Neural cell (in vitro differentiated cells): ENCODE results near the gene C11orf91. TPM values are rescaled to one million over a fixed set of nuclear protein-coding genes. Genes with fewer than 3 reads are reported as not detected.

Experiments
- H2AFZ ChIP-seq: fragments of 200-600, 300-800 bp; sonication (generic), shearing (Covaris generic); 2 replicates; pipeline ENCODE4 v1.6.0; 2014; ENCODE audit warnings: low read depth, mild to moderate bottlenecking, antibody characterized with exemption, low read length, moderate library complexity
- H3F3A ChIP-seq: fragments of 200-600 bp; shearing (Covaris generic); 2 replicates; pipeline ENCODE4 v1.6.1; 2016; ENCODE audit warnings: mild to moderate bottlenecking, moderate library complexity, mixed read lengths, antibody characterized with exemption, low read length; ENCODE audit not compliant: insufficient read depth, poor library complexity, severe bottlenecking
- H3K27ac ChIP-seq: fragments of 200-600, 300-800 bp; sonication (generic), shearing (Covaris generic); 2 replicates; pipeline ENCODE4 v1.5.1; 2014; ENCODE audit warnings: mild to moderate bottlenecking, low read length, moderate library complexity
- H3K27me3 ChIP-seq: fragments of 300-800, 200-600 bp; sonication (generic), shearing (Covaris generic); 2 replicates; pipeline ENCODE4 v1.6.0; 2014; ENCODE audit warnings: mild to moderate bottlenecking, low read depth, low read length, moderate library complexity; ENCODE audit not compliant: insufficient read depth
- H3K36me3 ChIP-seq: fragments of 300-800, 200-600 bp; sonication (generic), shearing (Covaris generic); 2 replicates; pipeline ENCODE4 v1.5.1; 2014; ENCODE audit warnings: mild to moderate bottlenecking, antibody characterized with exemption, low read length, moderate library complexity; ENCODE audit not compliant: insufficient read depth
- H3K4me2 ChIP-seq: fragments of 300-800, 200-600 bp; sonication (generic), shearing (Covaris generic); 2 replicates; pipeline ENCODE4 v1.6.0; 2014; ENCODE audit warnings: mild to moderate bottlenecking, low read length
- H3K4me3 ChIP-seq: fragments of 300-800, 200-600 bp; sonication (generic), shearing (Covaris generic); 2 replicates; pipeline ENCODE4 v1.5.1; 2014; ENCODE audit warnings: mild to moderate bottlenecking, low read length, moderate library complexity
- H3K79me2 ChIP-seq: fragments of 200-600 bp; shearing (Covaris generic); replicated peaks from 2 replicates; pipeline ENCODE4 v1.6.0; 2014; ENCODE audit warnings: mild to moderate bottlenecking, low read length, moderate library complexity; ENCODE audit not compliant: insufficient read depth
- H3K9ac ChIP-seq: fragments of 300-800, 200-600 bp; sonication (generic), shearing (Covaris generic); 2 replicates; pipeline ENCODE4 v1.6.1; 2016; ENCODE audit warnings: mild to moderate bottlenecking, low read length, mixed read lengths
- H3K9me2 ChIP-seq: fragments of 200-600 bp; shearing (Covaris generic); 2 replicates; pipeline ENCODE4 v1.6.1; 2016; ENCODE audit warnings: mild to moderate bottlenecking, low read length, mixed read lengths; ENCODE audit not compliant: insufficient read depth
- H3K9me3 ChIP-seq: fragments of 200-600, 300-800 bp; sonication (generic), shearing (Covaris generic); 2 replicates; pipeline ENCODE4 v1.6.1; 2016; ENCODE audit warnings: mild to moderate bottlenecking, mixed run types, low read length, moderate library complexity, mixed read lengths
- H4K20me1 ChIP-seq: fragments of 200-600 bp; shearing (Covaris generic); 2 replicates; pipeline ENCODE4 v1.6.1; 2016; ENCODE audit warnings: mild to moderate bottlenecking, mixed run types; ENCODE audit not compliant: insufficient read depth
- EP300 ChIP-seq: fragments of 450-650 bp; conservative IDR thresholded peaks from 2 replicates; pipeline ENCODE4 v1.6.1; 2014; ENCODE audit warnings: antibody characterized with exemption, mild to moderate bottlenecking, moderate library complexity; ENCODE audit not compliant: poor library complexity, severe bottlenecking
- EZH2 ChIP-seq: fragments of 200-600, 300-800 bp; shearing (Covaris generic), sonication (generic); IDR thresholded peaks from 2 replicates; pipeline ENCODE4 v1.6.1; 2014; ENCODE audit warnings: antibody characterized with exemption, low read length, borderline replicate concordance, mild to moderate bottlenecking; ENCODE audit not compliant: insufficient read depth, poor library complexity, severe bottlenecking
- MXI1 ChIP-seq: fragments of 450-650 bp; conservative IDR thresholded peaks from 2 replicates; pipeline ENCODE4 v1.6.1; 2014; ENCODE audit warnings: antibody characterized with exemption, mild to moderate bottlenecking; ENCODE audit not compliant: poor library complexity, severe bottlenecking
- POLR2AphosphoS5 ChIP-seq: IDR thresholded peaks from 2 replicates; pipeline ENCODE4 v1.6.1; 2012
- RAD21 ChIP-seq: fragments of 450-650 bp; conservative IDR thresholded peaks from 2 replicates; pipeline ENCODE4 v1.6.1; 2014; ENCODE audit warnings: antibody characterized with exemption, mild to moderate bottlenecking, moderate library complexity
- SMC3 ChIP-seq: fragments of 450-650 bp; conservative IDR thresholded peaks from 2 replicates; pipeline ENCODE4 v1.6.1; 2014; ENCODE audit warnings: antibody characterized with exemption, mild to moderate bottlenecking, moderate library complexity; ENCODE audit not compliant: poor library complexity
- TAF1 ChIP-seq: IDR thresholded peaks from 2 replicates; pipeline ENCODE4 v1.6.1; 2012; ENCODE audit warnings: low read depth
- polyA minus RNA-seq: library from RNA; depleted of rRNA, polyadenylated mRNA; stranded (reverse); fragments of >200 nt; gene quantifications from 2 replicates; pipeline ENCODE4 v1.2.3, GENCODE V29; 2014
- polyA plus RNA-seq: library from polyadenylated mRNA; depleted of rRNA; stranded (reverse); fragments of >200 nt; gene quantifications from 2 replicates; pipeline ENCODE4 v1.2.3, GENCODE V29; 2014
- TF ChIP-seq, protein P1 (sequence below): fragments of 450-650 bp; IDR thresholded peaks from 2 replicates; pipeline ENCODE4 v1.5.1; 2014; ENCODE audit warnings: antibody characterized with exemption, mild to moderate bottlenecking, moderate library complexity; ENCODE audit not compliant: poor library complexity, severe bottlenecking
- TF ChIP-seq, protein P2 (sequence below): IDR thresholded peaks from 2 replicates; pipeline ENCODE4 v1.6.1; 2012; ENCODE audit warnings: borderline replicate concordance

The C11orf91 gene, protein sequence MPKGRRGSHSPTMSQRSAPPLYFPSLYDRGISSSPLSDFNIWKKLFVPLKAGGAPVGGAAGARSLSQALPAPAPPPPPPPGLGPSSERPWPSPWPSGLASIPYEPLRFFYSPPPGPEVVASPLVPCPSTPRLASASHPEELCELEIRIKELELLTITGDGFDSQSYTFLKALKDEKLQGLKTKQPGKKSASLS
- polyA plus RNA-seq (not detected in 2 replicates), polyA minus RNA-seq (not detected in 2 replicates)

DNA sequence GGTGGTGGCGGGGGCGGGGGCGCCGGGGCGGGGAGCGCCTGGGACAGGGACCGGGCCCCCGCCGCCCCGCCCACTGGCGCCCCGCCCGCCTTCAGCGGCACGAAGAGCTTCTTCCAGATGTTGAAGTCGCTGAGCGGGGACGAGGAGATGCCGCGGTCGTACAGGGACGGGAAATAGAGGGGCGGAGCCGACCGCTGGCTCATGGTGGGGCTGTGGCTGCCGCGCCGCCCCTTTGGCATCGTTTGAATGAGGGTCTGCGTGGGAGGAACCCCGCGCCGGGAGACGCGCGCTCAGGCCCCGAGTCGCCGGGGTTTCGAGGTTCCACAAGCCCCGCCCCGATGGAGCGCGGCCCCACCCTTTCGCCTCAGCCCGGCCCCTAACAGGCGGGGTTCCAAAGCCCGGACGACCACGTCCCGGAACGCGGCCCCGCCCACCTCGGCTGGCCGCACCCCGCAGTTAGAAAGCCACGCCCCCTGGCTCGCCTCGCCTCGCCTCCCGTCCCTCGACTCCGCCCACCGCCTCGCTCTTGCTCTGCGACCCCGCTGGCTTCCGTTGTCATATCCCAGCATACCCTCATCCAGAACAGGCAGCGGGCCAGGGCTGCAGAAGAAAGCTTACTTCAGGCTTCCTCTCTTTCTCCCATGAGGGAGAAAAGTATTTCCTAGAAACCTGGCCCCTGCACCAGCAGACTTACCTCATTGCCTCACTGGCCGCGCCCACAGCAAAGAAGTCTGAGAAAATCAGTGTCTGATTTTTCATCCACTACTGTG lies at the start of gene C11orf91:
Gene C11orf91 (minus strand): TSS at position 325 of the 770 bp plus-strand sequence. CDS start 86 bp downstream, at position 239.
- Histone ChIP-seq H3K79me2 (no peaks in the 10 kb centered on the region), H3K4me3 (peak within 1 kb of the TSS; percentile 70), H3K4me2 (peak within 1 kb of the TSS; percentile 68), H3K27ac (peak within 1 kb of the TSS; percentile 89), H4K20me1 (no peaks in the 10 kb centered on the region), H3F3A (no peaks in the 10 kb centered on the region), H3K9me3 (no peaks in the 10 kb centered on the region), H3K9me2 (no peaks in the 10 kb centered on the region), H2AFZ (peak within 1 kb of the TSS; percentile 98), H3K27me3 (no peaks in the 10 kb centered on the region), H3K36me3 (no peaks in the 10 kb centered on the region), H3K9ac (peak within 1 kb of the TSS; percentile 77)
- TF ChIP-seq RAD21, result peak; percentile 37
- peak; percentile 36 for TF ChIP-seq EP300
- peak; percentile 96 for TF ChIP-seq POLR2AphosphoS5
- peak; percentile 41 for TF ChIP-seq SMC3
- TF ChIP-seq EZH2, result no peak
- TF ChIP-seq, protein P1, sequence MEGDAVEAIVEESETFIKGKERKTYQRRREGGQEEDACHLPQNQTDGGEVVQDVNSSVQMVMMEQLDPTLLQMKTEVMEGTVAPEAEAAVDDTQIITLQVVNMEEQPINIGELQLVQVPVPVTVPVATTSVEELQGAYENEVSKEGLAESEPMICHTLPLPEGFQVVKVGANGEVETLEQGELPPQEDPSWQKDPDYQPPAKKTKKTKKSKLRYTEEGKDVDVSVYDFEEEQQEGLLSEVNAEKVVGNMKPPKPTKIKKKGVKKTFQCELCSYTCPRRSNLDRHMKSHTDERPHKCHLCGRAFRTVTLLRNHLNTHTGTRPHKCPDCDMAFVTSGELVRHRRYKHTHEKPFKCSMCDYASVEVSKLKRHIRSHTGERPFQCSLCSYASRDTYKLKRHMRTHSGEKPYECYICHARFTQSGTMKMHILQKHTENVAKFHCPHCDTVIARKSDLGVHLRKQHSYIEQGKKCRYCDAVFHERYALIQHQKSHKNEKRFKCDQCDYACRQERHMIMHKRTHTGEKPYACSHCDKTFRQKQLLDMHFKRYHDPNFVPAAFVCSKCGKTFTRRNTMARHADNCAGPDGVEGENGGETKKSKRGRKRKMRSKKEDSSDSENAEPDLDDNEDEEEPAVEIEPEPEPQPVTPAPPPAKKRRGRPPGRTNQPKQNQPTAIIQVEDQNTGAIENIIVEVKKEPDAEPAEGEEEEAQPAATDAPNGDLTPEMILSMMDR, result no peak
- TF ChIP-seq, protein P2, sequence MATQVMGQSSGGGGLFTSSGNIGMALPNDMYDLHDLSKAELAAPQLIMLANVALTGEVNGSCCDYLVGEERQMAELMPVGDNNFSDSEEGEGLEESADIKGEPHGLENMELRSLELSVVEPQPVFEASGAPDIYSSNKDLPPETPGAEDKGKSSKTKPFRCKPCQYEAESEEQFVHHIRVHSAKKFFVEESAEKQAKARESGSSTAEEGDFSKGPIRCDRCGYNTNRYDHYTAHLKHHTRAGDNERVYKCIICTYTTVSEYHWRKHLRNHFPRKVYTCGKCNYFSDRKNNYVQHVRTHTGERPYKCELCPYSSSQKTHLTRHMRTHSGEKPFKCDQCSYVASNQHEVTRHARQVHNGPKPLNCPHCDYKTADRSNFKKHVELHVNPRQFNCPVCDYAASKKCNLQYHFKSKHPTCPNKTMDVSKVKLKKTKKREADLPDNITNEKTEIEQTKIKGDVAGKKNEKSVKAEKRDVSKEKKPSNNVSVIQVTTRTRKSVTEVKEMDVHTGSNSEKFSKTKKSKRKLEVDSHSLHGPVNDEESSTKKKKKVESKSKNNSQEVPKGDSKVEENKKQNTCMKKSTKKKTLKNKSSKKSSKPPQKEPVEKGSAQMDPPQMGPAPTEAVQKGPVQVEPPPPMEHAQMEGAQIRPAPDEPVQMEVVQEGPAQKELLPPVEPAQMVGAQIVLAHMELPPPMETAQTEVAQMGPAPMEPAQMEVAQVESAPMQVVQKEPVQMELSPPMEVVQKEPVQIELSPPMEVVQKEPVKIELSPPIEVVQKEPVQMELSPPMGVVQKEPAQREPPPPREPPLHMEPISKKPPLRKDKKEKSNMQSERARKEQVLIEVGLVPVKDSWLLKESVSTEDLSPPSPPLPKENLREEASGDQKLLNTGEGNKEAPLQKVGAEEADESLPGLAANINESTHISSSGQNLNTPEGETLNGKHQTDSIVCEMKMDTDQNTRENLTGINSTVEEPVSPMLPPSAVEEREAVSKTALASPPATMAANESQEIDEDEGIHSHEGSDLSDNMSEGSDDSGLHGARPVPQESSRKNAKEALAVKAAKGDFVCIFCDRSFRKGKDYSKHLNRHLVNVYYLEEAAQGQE, result peak; percentile 95
- TF ChIP-seq TAF1, result peak; percentile 88
- TF ChIP-seq MXI1, result peak; percentile 58

DNA sequence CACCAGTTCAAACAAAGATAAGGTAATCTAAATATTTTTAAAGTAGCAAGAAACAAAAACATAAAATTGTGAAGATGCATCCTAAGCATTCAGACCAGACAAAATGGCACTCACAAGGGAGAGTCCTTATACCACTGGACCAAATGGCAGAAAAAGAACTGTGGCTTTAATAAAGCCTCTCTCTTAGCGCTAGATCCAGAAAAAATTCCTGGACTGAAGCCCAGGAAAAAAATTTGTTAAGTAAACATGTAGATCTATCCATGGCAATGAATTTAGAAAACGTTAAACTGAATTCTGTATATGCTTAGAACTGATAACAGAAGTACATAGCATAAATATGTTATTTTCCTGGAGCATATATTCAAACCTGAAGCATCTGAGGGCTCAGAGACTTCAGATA lies 47.4 kb upstream of the C11orf91 start:
- Histone ChIP-seq H3F3A (no peaks in the 10 kb centered on the region), H3K79me2 (no peaks in the 10 kb centered on the region)

More for the DNA sequence above, 47.4 kb upstream of the C11orf91 start:
- no peaks in the 10 kb centered on the region for H4K20me1 ChIP-seq
- no peak overlapping the region for H3K9ac ChIP-seq
- H3K9me3 ChIP-seq, result no peaks in the 10 kb centered on the region
- no peak overlapping the region for H3K4me3 ChIP-seq
- no peaks in the 10 kb centered on the region for H3K9me2 ChIP-seq
- H2AFZ ChIP-seq, result no peak overlapping the region
- TF ChIP-seq, protein P1, result no peak
- no peak for TF ChIP-seq RAD21
- TF ChIP-seq TAF1, result no peak
- TF ChIP-seq EZH2, result no peak
- no peaks in the 10 kb centered on the region for H3K27me3 ChIP-seq
- H3K27ac ChIP-seq, result no peak overlapping the region
- peaks cover 16% of the 10 kb centered on the region for H3K36me3 ChIP-seq
- no peak overlapping the region for H3K4me2 ChIP-seq
